ENCODE data around the gene WRNIP1. TPM values are rescaled to one million over a fixed set of nuclear protein-coding genes. Genes with fewer than 3 reads are reported as not detected.

Gene WRNIP1
- total RNA-seq, 2 experiments from 2014 or later = 48.2 to 49.6 TPM

DNA sequence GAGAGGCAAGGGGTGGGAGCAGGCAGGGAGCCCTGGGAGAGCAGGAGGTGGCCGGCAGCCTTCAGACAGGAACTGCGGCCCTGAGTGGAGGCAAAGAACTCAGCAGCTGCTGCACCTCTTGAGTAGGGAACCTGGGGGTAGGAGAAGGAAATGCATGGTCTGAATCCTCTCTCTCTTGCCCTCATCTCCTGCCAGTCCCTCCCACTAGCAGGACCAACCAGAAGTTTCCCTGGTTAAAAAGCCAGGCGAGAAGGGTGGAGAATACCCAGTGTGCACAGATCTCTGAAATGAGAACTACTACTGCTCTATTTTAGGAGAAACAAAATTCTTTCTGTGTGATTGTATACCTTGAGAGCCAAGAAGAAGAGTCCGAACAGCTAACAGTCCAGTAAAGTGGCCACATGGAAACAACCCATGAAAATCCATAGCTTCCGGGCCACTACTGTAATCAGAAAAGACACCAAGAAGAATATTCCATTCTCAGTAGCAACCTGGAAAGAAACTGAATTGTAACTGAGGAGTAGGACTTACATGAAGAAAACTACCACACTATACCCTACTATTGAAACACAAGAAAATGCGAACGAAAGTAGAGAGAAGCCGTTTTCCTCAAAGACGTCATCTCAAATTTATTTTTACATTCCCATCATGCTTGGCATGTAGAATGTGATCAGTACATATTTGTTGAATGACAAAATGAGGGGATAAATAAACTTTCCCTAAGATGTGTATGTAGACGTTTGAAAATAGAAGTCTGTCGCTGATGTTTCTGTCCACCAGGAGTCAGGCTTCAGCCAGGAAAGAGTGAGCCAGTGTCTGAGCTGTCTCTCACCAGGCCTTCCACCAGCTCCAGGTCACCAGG, 25.6 kb downstream of the WRNIP1 start:
- H3K4me1 Mint-ChIP-seq (ENCODE audit: low read depth) = peaks cover 31% of the 10 kb centered on the region
- no peaks in the 10 kb centered on the region for H3K9me3 Mint-ChIP-seq (ENCODE audit: insufficient read depth)
- no peak overlapping the region for H3K4me3 Mint-ChIP-seq
- POLR2A ChIA-PET = interaction anchor here (0.8 to 1.5 kb wide), 4 partner anchors 26 to 199 kb away, joined by 4 to 10 read pairs (median 4); partner anchors contain the start of genes SERPINB1 and WRNIP1
- H3K27me3 Mint-ChIP-seq (ENCODE audit: low read depth) = no peaks in the 10 kb centered on the region
- peak; percentile 74 for DNase-seq
- CTCF ChIA-PET = interaction anchor here (0.6 to 2.8 kb wide), 57 partner anchors 8 to 273 kb away, joined by 3 to 79 read pairs (median 6); partner anchors contain the start of genes NQO2, SERPINB1 and SERPINB6
- peak; percentile 76 for ATAC-seq
- H3K36me3 Mint-ChIP-seq (ENCODE audit: low read depth) = peaks cover 18% of the 10 kb centered on the region
- H3K27ac Mint-ChIP-seq = peak overlapping the region; percentile 47

DNA sequence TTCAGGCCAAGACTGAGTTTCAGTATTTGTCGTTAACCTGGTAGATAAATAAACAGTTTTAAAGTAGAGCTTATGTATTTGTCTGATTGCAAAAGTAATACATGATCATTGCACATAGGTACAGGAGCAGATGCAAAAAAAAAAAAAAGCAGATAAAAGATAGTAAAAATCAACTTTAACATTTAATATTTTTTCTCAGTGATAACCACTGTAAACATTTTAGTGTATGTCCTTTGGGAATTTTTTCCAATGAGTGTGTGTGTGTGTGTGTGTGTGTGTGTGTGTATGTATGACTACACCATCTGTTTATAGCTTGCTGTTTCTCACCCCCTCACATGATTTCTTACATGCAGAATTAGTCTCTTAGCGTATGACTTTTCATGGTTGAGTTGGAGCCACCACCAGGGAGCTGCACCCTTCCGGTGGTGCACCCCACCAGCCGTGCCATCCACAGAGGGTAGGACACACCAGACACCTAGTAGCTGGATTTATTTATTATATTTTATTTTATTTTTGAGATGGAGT, 26.3 kb downstream of the WRNIP1 start:
- Mint-ChIP-seq H3K27ac (peak overlapping the region; percentile 47), H3K4me3 (no peak overlapping the region), H3K36me3 (ENCODE audit: low read depth) (peaks cover 11% of the 10 kb centered on the region), H3K9me3 (ENCODE audit: insufficient read depth) (no peaks in the 10 kb centered on the region), H3K27me3 (ENCODE audit: low read depth) (no peaks in the 10 kb centered on the region), H3K4me1 (ENCODE audit: low read depth) (peaks cover 32% of the 10 kb centered on the region)
- ATAC-seq (no peak), DNase-seq (no peak)
- CTCF ChIA-PET = interaction anchor here (0.6 to 2.8 kb wide), 56 partner anchors 9 to 272 kb away, joined by 3 to 79 read pairs (median 6); partner anchors contain the start of genes NQO2, SERPINB1 and SERPINB6
- POLR2A ChIA-PET = interaction anchor here (0.8 to 1.5 kb wide), 4 partner anchors 26 to 198 kb away, joined by 4 to 10 read pairs (median 4); partner anchors contain the start of genes SERPINB1 and WRNIP1

GRCh38 chr6:2792330-2793110, 27.3 kb downstream of the WRNIP1 start:
- peaks cover 6% of the 10 kb centered on the region for H3K36me3 Mint-ChIP-seq (ENCODE audit: low read depth)

GRCh38 chr6:2793534-2794151, 28.4 kb downstream of the WRNIP1 start:
- Mint-ChIP-seq H3K9me3 (ENCODE audit: insufficient read depth) (no peaks in the 10 kb centered on the region), H3K36me3 (ENCODE audit: low read depth) (no peaks in the 10 kb centered on the region), H3K27ac (peak overlapping the region; percentile 85), H3K27me3 (ENCODE audit: low read depth) (no peaks in the 10 kb centered on the region), H3K4me1 (ENCODE audit: low read depth) (peaks cover 46% of the 10 kb centered on the region), H3K4me3 (no peak overlapping the region)
- ATAC-seq = peak; percentile 63
- ChIA-PET CTCF (interaction anchor here (0.9 to 2.1 kb wide), 14 partner anchors 13 to 197 kb away, joined by 3 to 12 read pairs (median 4); partner anchors contain the start of gene SERPINB1), POLR2A (interaction anchor here (1.4 to 1.8 kb wide), 2 partner anchors 48 to 197 kb away, joined by 4 to 7 read pairs; partner anchors contain the start of gene SERPINB1)
- peak; percentile 49 for DNase-seq

More at GRCh38 chr6:2792330-2793110, 27.3 kb downstream of the WRNIP1 start:
- peaks cover 42% of the 10 kb centered on the region for H3K4me1 Mint-ChIP-seq (ENCODE audit: low read depth)
- no peak for DNase-seq
- H3K4me3 Mint-ChIP-seq = no peak overlapping the region
- ChIA-PET CTCF (interaction anchor here (0.9 to 2.7 kb wide), 29 partner anchors 10 to 261 kb away, joined by 3 to 79 read pairs (median 7); partner anchors contain the start of genes SERPINB1 and SERPINB6), POLR2A (interaction anchor here (1.4 to 1.5 kb wide), 2 partner anchors 49 to 198 kb away, joined by 4 to 10 read pairs; partner anchors contain the start of gene SERPINB1)
- no peak overlapping the region for H3K27ac Mint-ChIP-seq
- no peak for ATAC-seq
- no peaks in the 10 kb centered on the region for H3K9me3 Mint-ChIP-seq (ENCODE audit: insufficient read depth)
- no peaks in the 10 kb centered on the region for H3K27me3 Mint-ChIP-seq (ENCODE audit: low read depth)

DNA sequence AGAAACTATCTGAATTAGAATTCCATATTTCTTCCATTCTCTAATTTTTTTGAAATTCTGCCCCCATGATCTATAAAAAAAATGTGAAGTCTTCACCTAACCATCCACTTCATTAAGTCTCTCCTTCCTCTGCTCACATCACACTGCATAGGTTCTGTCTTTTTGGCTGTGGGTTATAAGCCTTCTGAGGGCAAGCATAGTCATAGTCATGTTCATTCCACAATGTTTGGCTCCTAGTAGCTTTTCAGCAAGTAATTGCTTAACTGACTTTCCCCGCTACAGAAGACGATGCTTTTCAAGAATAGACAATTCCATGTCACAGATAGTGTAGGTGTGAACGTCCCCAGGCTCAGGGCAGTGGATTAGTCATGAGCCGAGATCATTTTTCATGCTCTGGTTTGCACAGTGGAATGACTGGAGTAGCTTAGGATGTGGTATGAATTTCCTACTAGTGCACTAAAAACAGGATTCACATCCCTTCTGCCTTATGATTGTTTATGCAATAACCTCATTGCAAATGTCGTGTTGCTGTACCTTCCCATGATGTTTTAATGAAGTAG, 29.1 kb downstream of the WRNIP1 start:
- Mint-ChIP-seq H3K9me3 (ENCODE audit: insufficient read depth) (no peaks in the 10 kb centered on the region), H3K4me1 (ENCODE audit: low read depth) (peaks cover 46% of the 10 kb centered on the region), H3K27me3 (ENCODE audit: low read depth) (no peaks in the 10 kb centered on the region), H3K4me3 (no peak overlapping the region), H3K36me3 (ENCODE audit: low read depth) (no peaks in the 10 kb centered on the region), H3K27ac (no peak overlapping the region)
- DNase-seq (no peak), ATAC-seq (no peak)
- CTCF ChIA-PET = interaction anchor here (1.0 to 2.1 kb wide), 10 partner anchors 22 to 138 kb away, joined by 3 to 12 read pairs (median 4); partner anchors contain the start of gene SERPINB1
- POLR2A ChIA-PET = interaction anchor here (1.4 to 1.8 kb wide), 2 partner anchors 47 to 196 kb away, joined by 4 to 7 read pairs; partner anchors contain the start of gene SERPINB1

DNA sequence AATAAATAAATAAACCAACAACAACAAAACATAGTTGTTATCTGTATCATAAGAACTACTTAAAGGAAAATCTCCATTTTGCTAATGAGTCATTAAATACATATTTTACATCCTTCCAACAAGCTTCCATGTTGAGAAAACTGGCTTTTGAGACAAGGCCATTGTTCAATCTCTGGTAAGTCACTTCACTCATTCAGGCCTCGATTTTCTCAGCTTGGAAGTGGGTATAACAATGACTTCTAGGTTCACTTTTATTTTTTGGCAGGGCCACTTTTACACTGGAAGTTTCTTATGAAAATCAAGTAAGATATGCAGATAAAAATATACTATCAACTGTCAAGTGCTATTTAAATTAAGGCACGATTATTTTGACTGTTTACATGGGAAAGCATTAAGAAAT, 30.0 kb downstream of the WRNIP1 start:
- H3K36me3 Mint-ChIP-seq (ENCODE audit: low read depth) = no peaks in the 10 kb centered on the region
- no peak for ATAC-seq

GRCh38 chr6:2795956-2796355, 30.8 kb downstream of the WRNIP1 start:
- DNase-seq (no peak), ATAC-seq (no peak)
- H3K4me3 Mint-ChIP-seq = no peak overlapping the region
- no peaks in the 10 kb centered on the region for H3K9me3 Mint-ChIP-seq (ENCODE audit: insufficient read depth)
- H3K27ac Mint-ChIP-seq = no peak overlapping the region
- H3K4me1 Mint-ChIP-seq (ENCODE audit: low read depth) = peaks cover 58% of the 10 kb centered on the region
- POLR2A ChIA-PET = no interaction called here
- CTCF ChIA-PET = interaction anchor here (1.0 to 1.6 kb wide), 2 partner anchors 116 to 136 kb away, joined by 3 to 4 read pairs; no protein-coding TSS in a partner anchor
- no peaks in the 10 kb centered on the region for H3K36me3 Mint-ChIP-seq (ENCODE audit: low read depth)
- no peaks in the 10 kb centered on the region for H3K27me3 Mint-ChIP-seq (ENCODE audit: low read depth)

More for the DNA sequence above, 30.0 kb downstream of the WRNIP1 start:
- H3K4me1 Mint-ChIP-seq (ENCODE audit: low read depth) = peaks cover 55% of the 10 kb centered on the region
- no peaks in the 10 kb centered on the region for H3K9me3 Mint-ChIP-seq (ENCODE audit: insufficient read depth)
- no peak overlapping the region for H3K27ac Mint-ChIP-seq
- POLR2A ChIA-PET = no interaction called here
- CTCF ChIA-PET = interaction anchor here (1.6 kb wide), 1 partner anchor 136 kb away, joined by 4 read pairs; no protein-coding TSS in a partner anchor
- H3K27me3 Mint-ChIP-seq (ENCODE audit: low read depth) = no peaks in the 10 kb centered on the region
- no peak overlapping the region for H3K4me3 Mint-ChIP-seq
- DNase-seq = no peak

- H3K4me1 Mint-ChIP-seq (ENCODE audit: low read depth) = peaks cover 54% of the 10 kb centered on the region
- no peak overlapping the region for H3K4me3 Mint-ChIP-seq
- DNase-seq (no peak), ATAC-seq (no peak)
- ChIA-PET POLR2A (interaction anchor here (0.7 kb wide), 1 partner anchor 257 kb away, joined by 3 read pairs; no protein-coding TSS in a partner anchor), CTCF (interaction anchor here (1.0 kb wide), 1 partner anchor 115 kb away, joined by 3 read pairs; no protein-coding TSS in a partner anchor)
- H3K27ac Mint-ChIP-seq = no peak overlapping the region
- H3K36me3 Mint-ChIP-seq (ENCODE audit: low read depth) = no peaks in the 10 kb centered on the region
- H3K9me3 Mint-ChIP-seq (ENCODE audit: insufficient read depth) = no peaks in the 10 kb centered on the region
- H3K27me3 Mint-ChIP-seq (ENCODE audit: low read depth) = no peaks in the 10 kb centered on the region
Measured at GRCh38 chr6:2796861-2797260, 31.7 kb downstream of the WRNIP1 start.

GRCh38 chr6:2797564-2798031, 32.4 kb downstream of the WRNIP1 start:
- Mint-ChIP-seq H3K27ac (peak overlapping the region; percentile 61), H3K36me3 (ENCODE audit: low read depth) (no peaks in the 10 kb centered on the region), H3K4me3 (no peak overlapping the region), H3K9me3 (ENCODE audit: insufficient read depth) (no peaks in the 10 kb centered on the region), H3K27me3 (ENCODE audit: low read depth) (no peaks in the 10 kb centered on the region), H3K4me1 (ENCODE audit: low read depth) (peaks cover 47% of the 10 kb centered on the region)
- no peak for DNase-seq
- POLR2A ChIA-PET = interaction anchor here (0.7 to 1.0 kb wide), 2 partner anchors 44 to 256 kb away, joined by 3 read pairs; partner anchors contain the start of gene SERPINB1
- CTCF ChIA-PET = interaction anchor here (1.0 kb wide), 1 partner anchor 114 kb away, joined by 3 read pairs; no protein-coding TSS in a partner anchor
- no peak for ATAC-seq

DNA sequence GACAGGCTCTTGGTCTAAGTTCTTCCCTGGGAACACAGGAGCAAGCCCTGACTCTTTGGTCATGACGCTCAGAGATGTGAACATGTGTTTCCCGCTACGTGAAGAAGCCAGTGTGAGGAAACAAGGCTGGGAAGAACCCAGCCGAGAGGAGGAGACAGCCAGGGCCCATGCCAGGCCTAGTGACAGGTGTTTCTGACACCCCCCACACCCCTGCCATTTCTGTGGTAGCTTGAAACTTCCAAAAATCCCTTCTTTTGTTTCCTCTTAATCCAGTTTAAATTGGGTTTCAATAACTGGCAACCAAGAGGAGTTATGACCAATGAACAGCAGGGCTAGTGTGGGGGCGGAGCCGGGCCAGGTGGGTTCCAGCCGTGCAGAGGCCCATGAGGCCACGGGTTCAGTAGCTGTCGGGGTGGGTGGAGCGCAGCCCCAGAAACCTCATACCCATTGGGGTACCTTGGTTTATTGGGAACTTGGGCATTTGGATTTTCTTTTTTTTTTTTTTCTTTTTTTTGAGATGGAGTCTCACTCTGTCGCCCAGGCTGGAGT, 33.5 kb downstream of the WRNIP1 start:
- Mint-ChIP-seq H3K4me1 (ENCODE audit: low read depth) (peaks cover 37% of the 10 kb centered on the region), H3K27ac (no peak overlapping the region)

More for the DNA sequence above, 33.5 kb downstream of the WRNIP1 start:
- ATAC-seq (no peak), DNase-seq (no peak)
- POLR2A ChIA-PET = interaction anchor here (1.0 kb wide), 1 partner anchor 43 kb away, joined by 3 read pairs; the partner anchor contains the start of gene SERPINB1
- Mint-ChIP-seq H3K27me3 (ENCODE audit: low read depth) (no peaks in the 10 kb centered on the region), H3K9me3 (ENCODE audit: insufficient read depth) (no peaks in the 10 kb centered on the region), H3K4me3 (no peak overlapping the region), H3K36me3 (ENCODE audit: low read depth) (no peaks in the 10 kb centered on the region)
- CTCF ChIA-PET = no interaction called here

Data from activated CD8-positive, alpha-beta T cell treated with anti-CD3 and anti-CD28 coated beads, Interleukin-2, amount 10 ng/mL, durations not matched to agents 7 days and 5 days (primary cell).